Lung (tissue), 12 donors: ENCODE data around the gene DCAF8L1. TPM values are rescaled to one million over a fixed set of nuclear protein-coding genes. Genes with fewer than 3 reads are reported as not detected.
"Not testable (repeated sequence)": the region's sequence is repeated elsewhere in the genome, so short reads cannot be mapped to it uniquely, and the experiment has no call there.

Experiments used
- ATAC-seq: fragments of 200-7000 bp; cut with Tn5 transposase; one replicate; pipeline ENCODE4 v1.9.1; 2020; ENCODE audit warnings: moderate number of reproducible peaks; ENCODE audit not compliant: insufficient read depth, low FRiP score
- DNase-seq, 3 donors: peaks; one replicate each; pipeline ENCODE4 v3.0.0-alpha.2; 2013 to 2017
- H3K27ac ChIP-seq, 2 donors: one replicate each; pipeline ENCODE4 v1.5.1; 2013; ENCODE audit warnings: mild to moderate bottlenecking in 2 of 2, moderate library complexity in 2 of 2, control low read depth in 1 of 2, inconsistent platforms in 1 of 2, low read depth in 1 of 2, low read length in 1 of 2
- H3K27me3 ChIP-seq, 3 donors: one replicate each; pipeline ENCODE4 v1.5.1; 2013; ENCODE audit warnings: low read length in 2 of 3; ENCODE audit not compliant: control insufficient read depth in 3 of 3, insufficient read depth in 3 of 3
- H3K36me3 ChIP-seq, 4 donors: one replicate each; pipeline ENCODE4 v1.5.1; 2013; ENCODE audit warnings: low read length in 4 of 4, mild to moderate bottlenecking in 1 of 4, moderate library complexity in 1 of 4; ENCODE audit not compliant: control insufficient read depth in 4 of 4, insufficient read depth in 4 of 4
- H3K4me1 ChIP-seq, 5 donors: one replicate each; pipeline ENCODE4 v1.5.1; 2013; ENCODE audit warnings: low read length in 5 of 5, mild to moderate bottlenecking in 2 of 5, moderate library complexity in 1 of 5; ENCODE audit not compliant: control insufficient read depth in 5 of 5, insufficient read depth in 5 of 5
- H3K4me3 ChIP-seq: one replicate; pipeline ENCODE4 v1.5.1; 2013; ENCODE audit warnings: mild to moderate bottlenecking, control low read depth, moderate library complexity
- H3K9ac ChIP-seq, 2 donors: one replicate each; pipeline ENCODE4 v1.5.1; 2013; ENCODE audit warnings: low read length in 2 of 2, control low read depth in 1 of 2; ENCODE audit not compliant: insufficient read depth in 1 of 2
- H3K9me3 ChIP-seq, 4 donors: one replicate each; pipeline ENCODE4 v1.5.1; 2013; ENCODE audit warnings: low read length in 3 of 4, mild to moderate bottlenecking in 1 of 4, moderate library complexity in 1 of 4; ENCODE audit not compliant: control insufficient read depth in 4 of 4, insufficient read depth in 3 of 4
- WGBS, 2 donors: extraction: QIAGEN DNeasy Blood & Tissue Kit; methylation state at CpG; one replicate each; pipeline ENCODE4 v1.1.7; 2013; 5-methylcytosine and 5-hydroxymethylcytosine counted together
- polyA plus RNA-seq, 2 donors: library from polyadenylated mRNA; stranded (reverse); fragments of 200-250 nt; gene quantifications; one replicate each; pipeline ENCODE4 v1.2.1, GENCODE V29; 2013
- total RNA-seq, 2 donors: library from RNA; depleted of rRNA in 1 of 2; stranded (reverse); fragments of >200 nt in 1 of 2; gene quantifications; one replicate each; pipeline ENCODE4 v1.2.1, GENCODE V29; 2014 to 2021
- TF ChIP-seq, protein P1 (sequence below): IDR thresholded peaks from 2 replicates; pipeline ENCODE4 v1.5.1; 2012; ENCODE audit warnings: mild to moderate bottlenecking; ENCODE audit errors: control extremely low read depth, extremely low read depth
- donor health status: control.
- donor health status: control.
- donor health status: Bipolar disorder and iron deficiency.
- donor health status: healthy.
- donor health status: DM: yes; HTN: yes; CAD: no.

The DCAF8L1 gene
- total and polyA plus RNA-seq, 4 donors, result not detected

- H3K9me3 ChIP-seq, result no peaks in the 10 kb centered on the region
- no peaks in the 10 kb centered on the region for H3K4me1 ChIP-seq
- TF ChIP-seq, protein P1, sequence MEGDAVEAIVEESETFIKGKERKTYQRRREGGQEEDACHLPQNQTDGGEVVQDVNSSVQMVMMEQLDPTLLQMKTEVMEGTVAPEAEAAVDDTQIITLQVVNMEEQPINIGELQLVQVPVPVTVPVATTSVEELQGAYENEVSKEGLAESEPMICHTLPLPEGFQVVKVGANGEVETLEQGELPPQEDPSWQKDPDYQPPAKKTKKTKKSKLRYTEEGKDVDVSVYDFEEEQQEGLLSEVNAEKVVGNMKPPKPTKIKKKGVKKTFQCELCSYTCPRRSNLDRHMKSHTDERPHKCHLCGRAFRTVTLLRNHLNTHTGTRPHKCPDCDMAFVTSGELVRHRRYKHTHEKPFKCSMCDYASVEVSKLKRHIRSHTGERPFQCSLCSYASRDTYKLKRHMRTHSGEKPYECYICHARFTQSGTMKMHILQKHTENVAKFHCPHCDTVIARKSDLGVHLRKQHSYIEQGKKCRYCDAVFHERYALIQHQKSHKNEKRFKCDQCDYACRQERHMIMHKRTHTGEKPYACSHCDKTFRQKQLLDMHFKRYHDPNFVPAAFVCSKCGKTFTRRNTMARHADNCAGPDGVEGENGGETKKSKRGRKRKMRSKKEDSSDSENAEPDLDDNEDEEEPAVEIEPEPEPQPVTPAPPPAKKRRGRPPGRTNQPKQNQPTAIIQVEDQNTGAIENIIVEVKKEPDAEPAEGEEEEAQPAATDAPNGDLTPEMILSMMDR, result no peak
- no peaks in the 10 kb centered on the region for H3K36me3 ChIP-seq
- no peak overlapping the region for H3K27ac ChIP-seq
- no peaks in the 10 kb centered on the region for H3K27me3 ChIP-seq
- ATAC-seq, result no peak
- H3K9ac ChIP-seq, result no peak overlapping the region
- DNase-seq, result no peak
- H3K4me3 ChIP-seq, result no peak overlapping the region
- 60 to 73% methylated on average over 3 of the region's 3 CpGs for WGBS, 2 donors
Measured at GRCh38 chrX:27995611-27996010, 14.4 kb upstream of the DCAF8L1 start.

DNA sequence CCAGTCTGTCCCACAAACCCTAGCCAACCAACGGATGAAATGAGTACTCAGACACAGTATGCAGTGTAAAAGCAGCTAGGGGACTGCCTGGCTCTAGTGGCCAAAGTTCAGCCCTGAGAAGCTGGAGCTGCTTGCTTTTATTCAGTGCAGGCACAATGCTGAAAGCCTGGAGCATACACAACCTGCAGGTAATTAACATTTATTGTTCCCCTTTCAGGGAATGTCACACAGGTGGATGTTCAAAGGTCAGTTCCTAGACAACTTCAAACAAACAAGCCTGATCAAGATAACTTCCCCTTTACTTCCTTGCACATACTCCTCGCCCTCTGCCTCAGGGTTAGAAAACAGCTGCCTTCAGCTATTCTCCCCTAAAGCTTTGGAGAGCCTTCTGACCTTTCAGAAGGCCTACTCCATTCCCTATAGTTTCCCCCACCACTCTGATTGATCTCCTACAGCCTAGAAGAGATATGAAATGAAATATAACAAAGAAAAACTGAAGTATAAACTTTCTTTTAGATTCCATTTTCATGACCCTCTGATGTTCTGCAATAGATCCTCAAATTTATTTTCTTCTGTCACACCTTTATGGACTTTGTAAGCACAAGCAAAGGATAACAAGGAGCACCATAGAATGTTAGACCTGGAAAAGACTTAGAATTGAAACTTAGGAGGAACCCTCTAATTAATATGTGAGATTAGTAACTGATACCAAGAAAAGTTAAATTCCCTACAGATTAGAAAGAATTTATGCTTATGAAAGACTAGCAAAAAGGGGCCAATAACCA, 6.8 kb upstream of the DCAF8L1 start:
- no peaks in the 10 kb centered on the region for H3K36me3 ChIP-seq
- ATAC-seq (no peak), DNase-seq (no peak)
- no peak overlapping the region for H3K27ac ChIP-seq
- H3K27me3 ChIP-seq, result peaks cover 0 to 2% (median 0%) of the 10 kb centered on the region in 3 donors
- no peaks in the 10 kb centered on the region for H3K4me1 ChIP-seq
- H3K4me3 ChIP-seq, result no peak overlapping the region
- no peak overlapping the region for H3K9ac ChIP-seq
- no peaks in the 10 kb centered on the region for H3K9me3 ChIP-seq
- TF ChIP-seq, protein P1, result no peak
- WGBS, 2 donors, result 27 to 45% methylated on average over 2 of the region's 2 CpGs

DNA sequence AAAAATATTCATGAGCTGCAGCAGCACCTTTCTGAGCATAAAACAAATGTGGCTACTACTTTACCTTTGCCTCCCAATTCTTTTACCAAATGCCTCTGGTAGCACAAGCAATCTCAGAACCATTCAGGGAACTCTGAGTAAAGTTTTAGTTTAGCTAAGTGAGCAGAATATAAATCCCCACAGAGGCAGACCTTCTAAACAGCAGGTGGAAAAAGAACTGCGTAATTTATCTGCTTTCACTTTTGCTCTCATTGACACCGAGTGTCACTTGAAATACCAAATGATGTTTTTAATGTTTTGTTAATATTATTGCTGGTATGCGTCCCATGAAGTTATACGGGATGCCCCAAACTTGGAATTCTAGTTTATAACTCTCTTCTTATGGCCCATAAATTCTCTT, 4.3 kb downstream of the DCAF8L1 start:
- not testable (repeated sequence) for H3K27ac ChIP-seq, H3K9me3 ChIP-seq, H3K9ac ChIP-seq, ATAC-seq, H3K36me3 ChIP-seq, H3K27me3 ChIP-seq, H3K4me3 ChIP-seq, DNase-seq, H3K4me1 ChIP-seq
- WGBS, 2 donors, result 72 to 78% methylated on average over 4 of the region's 4 CpGs

- DNase-seq, result peak in 2 of 3 donors; percentile 4 to 35
- Histone ChIP-seq H3K9ac (no peak overlapping the region), H3K4me1 (no peaks in the 10 kb centered on the region), H3K36me3 (no peaks in the 10 kb centered on the region), H3K27me3 (no peaks in the 10 kb centered on the region), H3K9me3 (no peaks in the 10 kb centered on the region), H3K4me3 (no peak overlapping the region), H3K27ac (no peak overlapping the region)
- no peak for ATAC-seq
- 53 to 79% methylated on average over 4 of the region's 4 CpGs for WGBS, 2 donors
- TF ChIP-seq, protein P1, result no peak
Measured at GRCh38 chrX:27976284-27976683, 5.0 kb downstream of the DCAF8L1 start.
